Inflammatory macrophage (primary cell): ENCODE data around the gene NET1.
A peak's percentile ranks its signal among the peaks of the same experiment; 100 is the strongest.
"Not testable (repeated sequence)": the region's sequence is repeated elsewhere in the genome, so short reads cannot be mapped to it uniquely, and the experiment has no call there.

Source experiments
- DNase-seq, 2 donors: peaks; one replicate each; pipeline ENCODE4 v3.0.0-alpha.2; 2020 to 2022

Gene NET1

DNA sequence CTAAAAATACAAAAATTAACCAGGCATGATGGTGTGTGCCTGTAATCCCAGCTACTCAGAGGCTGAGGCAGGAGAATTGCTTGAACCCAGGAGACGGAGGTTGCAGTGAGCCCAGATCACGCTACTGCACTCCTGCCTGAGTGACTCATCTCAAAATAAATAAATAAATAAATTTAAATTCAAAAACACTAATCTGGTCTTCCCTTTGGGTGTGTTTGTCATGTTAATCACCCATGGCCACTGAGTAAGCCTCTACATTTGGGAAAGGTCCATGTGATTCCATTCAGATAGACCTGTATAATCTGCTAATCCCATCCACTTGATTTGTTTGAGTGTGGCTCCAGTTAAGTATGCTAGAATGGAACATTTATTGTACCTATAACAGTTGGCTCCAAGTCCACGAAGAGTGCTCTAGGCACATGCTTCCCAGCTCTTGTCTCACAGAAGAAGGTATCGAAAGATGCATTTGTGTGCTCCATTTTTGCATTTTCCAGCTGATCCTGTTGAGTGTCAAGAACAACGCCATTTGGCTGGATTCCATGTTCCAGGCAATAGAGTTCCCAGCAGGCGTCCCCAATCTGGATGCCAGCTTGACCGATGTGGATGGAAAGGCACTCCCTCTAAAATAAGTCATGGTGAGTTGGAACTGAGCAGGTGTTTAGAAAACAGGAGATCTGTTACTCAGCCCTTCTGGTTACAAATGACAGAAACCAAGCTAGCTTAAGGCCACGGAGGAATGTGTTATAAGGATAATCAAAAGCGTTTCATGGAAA lies 11.7 kb upstream of the NET1 start:
- DNase-seq, result no peak

DNA sequence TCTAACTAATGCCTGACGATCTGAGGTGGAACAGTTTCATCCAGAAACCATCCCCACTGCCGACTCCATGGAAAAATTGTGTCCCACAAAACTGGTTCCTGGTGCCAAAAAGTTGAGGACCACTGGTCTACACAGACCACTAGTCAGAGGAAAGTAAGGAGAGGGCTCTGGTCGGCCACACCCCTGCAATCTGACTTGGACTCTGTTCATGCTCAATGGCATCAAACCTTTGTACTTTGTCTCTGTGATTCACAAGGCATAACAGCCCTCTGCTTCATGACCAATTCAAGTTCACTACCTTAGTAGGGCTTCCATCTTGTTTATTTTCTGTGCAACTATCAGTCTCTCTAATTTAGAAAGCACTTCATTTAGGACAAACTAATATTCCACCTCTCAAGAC lies 9.6 kb upstream of the NET1 start:
- no peak for DNase-seq

- no peak for DNase-seq
Measured at GRCh38 chr10:5404208-5405041, 7.9 kb upstream of the NET1 start, which contains the start of gene TUBAL3. TUBAL3 (minus strand) TSS chr10:5404828; CDS start chr10:5404792, 36 bp downstream.

GRCh38 chr10:5406918-5407317 lies 5.4 kb upstream of the NET1 start:
- no peak for DNase-seq

DNA sequence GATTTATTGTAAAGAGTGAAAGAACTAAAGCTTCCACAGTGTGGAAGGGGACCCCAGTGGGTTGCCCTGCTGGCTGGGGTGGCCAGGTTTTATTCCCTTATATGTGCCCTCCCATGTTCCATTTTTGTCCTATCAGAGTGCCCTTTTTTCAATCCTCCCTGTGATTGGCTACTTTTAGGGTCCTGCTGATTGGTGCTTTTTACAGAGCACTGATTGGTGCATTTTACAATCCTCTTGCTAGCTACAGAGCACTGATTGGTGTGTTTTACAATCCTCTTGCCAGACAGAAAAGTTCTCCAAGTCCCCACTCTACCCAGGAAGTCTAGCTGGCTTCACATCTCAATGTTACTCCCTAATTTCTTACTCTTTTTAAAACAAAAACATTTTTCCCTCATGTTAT lies 1.6 kb upstream of the NET1 start:
- not testable (repeated sequence) for DNase-seq

DNA sequence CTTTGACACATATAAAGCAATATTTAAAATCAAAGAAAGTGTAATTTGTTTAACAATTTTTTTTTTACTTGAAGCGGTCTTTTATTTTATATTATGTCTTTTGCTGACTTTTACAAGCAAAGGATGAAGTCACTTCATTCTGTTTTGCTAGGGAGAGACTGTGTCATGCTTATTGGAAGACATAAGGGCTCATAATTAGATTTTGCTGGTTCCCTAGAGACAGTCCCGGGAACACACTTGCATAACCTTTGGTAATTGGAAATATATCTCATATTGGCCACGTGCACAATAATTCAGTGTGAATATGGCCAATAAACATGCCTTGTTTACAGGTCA lies 448 bp upstream of the NET1 start:
- DNase-seq, result no peak

- DNase-seq, result peak in 1 of 2 donors; percentile 21
Measured at GRCh38 chr10:5413012-5413938, 918 bp downstream of the NET1 start.

DNA sequence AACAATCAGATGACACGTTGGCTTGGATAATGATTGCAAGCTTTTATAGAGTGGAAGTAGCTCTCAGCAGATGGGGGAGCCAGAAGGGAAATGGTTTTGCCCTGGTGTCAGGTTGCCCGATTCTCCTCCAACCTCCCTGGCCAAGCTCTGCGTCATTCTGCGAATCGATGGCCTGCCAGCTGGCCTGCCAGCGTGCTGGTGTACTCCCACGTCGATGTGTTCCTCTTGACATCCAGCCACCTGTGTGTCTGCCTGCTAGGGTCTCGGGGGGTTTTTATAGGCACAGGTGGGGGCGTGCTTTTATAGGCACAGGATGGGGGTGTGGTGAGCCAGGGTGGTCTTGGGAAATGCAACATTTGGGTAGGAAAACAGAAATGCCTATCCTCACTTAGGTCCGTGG lies 4.6 kb downstream of the NET1 start:
- DNase-seq, result no peak

DNA sequence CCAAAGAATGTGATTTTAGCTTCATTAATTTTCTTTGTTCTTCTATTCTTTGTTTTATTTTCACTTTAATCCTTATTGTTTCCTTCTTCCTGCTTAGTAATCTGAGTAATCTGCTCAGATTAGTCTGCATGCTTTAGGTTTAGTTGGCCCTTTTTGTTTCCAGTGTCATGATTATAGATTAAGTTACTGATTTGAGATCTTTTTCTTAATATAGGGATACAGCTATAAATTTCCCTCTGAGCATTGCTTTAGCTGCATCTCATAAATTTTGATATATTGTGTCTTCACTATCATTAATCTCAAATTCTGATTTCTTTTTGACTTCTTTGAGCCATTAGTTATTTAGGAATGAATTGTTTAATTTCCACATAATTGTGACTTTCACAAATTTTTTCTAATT lies 6.2 kb downstream of the NET1 start:
- no peak for DNase-seq

DNA sequence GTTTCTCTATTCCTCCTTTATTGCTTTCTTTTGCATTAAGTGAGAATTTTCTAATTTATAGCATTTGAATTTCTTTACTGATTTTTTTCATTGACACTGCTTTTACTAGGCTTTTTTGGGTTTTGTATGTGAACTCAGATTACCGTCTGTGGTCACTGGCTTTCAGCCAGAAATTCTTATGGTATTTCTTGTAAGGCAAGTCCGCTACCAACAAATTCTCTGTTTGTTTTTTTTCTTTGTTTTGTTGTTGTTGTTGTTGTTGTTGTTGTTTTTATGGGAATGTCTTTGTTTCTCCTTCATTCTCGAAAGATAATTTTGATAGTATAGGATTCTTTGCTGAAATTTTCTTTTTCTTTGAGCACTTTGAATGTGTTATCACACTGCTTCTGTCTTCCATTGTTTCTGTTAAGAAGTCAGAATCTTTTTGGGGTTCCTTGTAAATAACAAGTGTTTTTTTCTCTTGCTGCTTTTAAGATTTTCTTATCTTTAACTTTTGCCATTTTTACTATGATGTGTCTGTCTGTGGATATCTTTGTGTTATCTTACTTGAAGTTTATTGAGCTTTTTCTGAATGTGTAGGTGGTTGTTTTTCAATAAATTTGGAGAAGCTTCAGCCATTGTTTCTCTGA lies 7.2 kb downstream of the NET1 start:
- DNase-seq, result no peak

DNA sequence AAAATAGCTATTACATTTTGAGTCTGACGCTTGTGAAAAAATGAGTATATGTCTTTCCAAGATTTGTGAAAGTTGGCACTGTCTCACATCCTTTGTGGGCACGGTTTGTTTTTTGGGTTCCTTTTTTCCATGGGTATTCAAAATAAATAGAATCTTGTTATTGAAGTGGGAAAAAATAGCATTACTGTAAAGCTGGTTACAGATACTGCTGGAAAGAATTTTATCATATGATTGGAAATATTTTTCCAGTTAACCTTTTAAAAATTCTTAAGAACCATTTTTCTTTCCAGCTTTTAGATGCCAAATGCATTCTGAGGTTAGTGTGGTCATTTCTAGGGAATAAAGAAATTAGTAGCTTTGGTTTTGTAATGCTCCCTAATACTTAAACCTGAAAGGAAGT lies 11.4 kb downstream of the NET1 start:
- DNase-seq, result no peak

DNA sequence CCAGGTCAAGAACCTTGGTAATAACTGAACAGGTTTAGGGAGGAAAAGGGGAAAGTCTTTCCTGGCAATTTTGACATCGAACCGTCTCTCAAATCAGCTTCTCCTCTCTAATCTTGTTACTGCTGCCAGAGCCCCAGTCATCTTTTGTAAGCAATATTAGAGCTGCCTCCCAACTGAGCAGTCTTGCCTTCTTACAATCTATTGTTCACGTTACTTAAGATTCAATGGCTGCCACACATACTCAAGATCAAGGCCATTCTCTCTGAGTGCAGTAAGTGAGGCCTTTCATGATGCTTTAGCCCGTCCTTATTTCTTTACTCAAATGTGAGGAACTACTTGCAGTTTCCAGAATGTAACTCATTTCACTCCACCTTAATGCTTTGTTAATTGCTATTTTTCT lies 12.4 kb downstream of the NET1 start:
- no peak for DNase-seq

DNA sequence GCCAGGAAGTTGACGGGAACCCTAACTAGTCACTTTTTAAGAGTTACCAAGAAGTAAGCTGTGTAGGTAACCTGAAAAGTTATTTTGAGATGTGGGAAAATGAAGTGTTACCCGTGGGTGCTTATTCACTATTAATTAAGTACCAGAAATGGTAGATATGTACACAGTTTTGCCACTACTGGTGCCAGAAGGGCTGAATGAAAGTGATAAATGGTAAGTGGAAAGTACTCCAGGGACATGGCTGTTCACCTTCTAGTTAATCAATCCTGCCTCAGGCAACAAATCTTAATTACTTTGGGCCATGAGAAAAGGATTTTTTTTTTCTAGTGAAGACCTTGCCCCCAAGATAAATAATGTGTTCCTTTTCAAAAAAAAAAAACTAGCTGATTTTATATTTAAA lies 15.8 kb downstream of the NET1 start:
- no peak for DNase-seq

DNA sequence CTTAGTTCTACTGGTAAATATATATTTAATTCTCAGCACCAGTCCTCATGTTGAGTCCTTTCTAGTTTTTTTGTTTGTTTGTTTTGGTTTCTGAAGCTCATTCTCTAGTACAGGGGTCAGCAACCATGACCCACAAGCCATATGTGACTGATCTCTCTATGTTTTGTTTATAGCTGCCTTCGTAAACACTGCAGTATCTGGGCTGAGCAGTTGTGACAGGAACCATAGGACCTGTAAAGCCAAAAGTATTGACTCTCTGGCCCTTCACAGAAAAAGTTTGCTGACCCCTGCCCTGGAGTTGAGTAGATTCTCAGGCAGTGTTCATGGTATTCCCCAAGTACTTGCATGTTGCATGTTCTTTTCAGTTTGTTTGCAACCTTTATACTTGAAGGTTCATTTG lies 20.8 kb downstream of the NET1 start:
- DNase-seq, result no peak

GRCh38 chr10:5434017-5434753 lies 21.8 kb downstream of the NET1 start:
- DNase-seq, result peak; percentile 27 to 56

DNA sequence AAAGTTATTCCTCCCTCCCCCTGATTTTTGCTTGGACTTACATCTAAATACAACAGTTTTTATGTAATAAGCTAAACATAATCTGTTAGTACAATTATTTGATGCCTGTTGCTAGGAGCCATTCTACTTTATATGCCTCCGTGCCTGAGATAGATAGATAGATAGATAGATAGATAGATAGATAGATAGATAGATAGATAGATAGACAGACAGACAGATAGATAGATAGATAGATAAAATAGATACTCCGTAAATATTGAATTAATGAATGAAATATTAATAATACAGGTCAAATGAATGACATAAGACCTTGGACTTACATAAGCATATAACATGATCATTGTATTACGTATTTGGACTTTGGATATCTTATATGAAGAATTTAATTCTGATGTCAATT lies 23.0 kb downstream of the NET1 start:
- DNase-seq, result no peak

DNA sequence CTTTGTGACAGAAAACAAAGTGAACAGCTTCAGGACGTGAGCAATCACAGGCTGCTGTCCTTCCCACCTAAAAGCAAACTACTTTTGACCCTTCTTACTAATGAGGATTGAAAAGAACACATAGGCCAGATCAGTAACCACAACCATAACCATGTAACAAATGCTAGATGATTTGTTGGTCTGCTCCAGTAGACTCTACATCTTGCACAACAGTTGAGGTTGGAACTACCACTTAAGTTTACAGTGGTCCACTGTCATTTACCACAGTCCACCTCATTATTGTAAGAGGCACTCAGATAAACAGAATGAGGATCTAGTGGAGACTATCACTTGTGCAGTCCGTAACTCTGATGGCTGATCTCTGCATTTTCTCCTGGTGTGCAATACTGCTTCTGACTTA lies 27.8 kb downstream of the NET1 start:
- DNase-seq, result no peak

DNA sequence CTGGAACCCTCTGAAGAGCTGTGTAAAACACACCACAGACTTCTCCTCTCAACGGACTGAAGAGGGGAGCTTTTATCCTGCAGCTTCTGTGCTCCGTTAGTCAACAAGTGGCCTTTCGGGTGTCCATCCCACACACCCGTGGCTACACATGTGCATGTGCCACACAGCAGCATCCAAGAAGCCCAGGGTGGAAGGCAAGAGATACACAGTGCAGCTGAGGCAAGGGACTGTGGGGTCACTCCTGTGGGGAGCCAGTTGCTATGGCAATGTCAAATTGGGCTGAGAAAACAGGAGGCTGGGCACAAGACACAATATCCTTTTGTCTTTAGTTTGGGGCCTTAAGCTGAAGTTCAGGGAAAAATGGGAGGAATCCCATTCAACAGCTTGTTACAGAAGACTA lies 28.7 kb downstream of the NET1 start:
- no peak for DNase-seq

DNA sequence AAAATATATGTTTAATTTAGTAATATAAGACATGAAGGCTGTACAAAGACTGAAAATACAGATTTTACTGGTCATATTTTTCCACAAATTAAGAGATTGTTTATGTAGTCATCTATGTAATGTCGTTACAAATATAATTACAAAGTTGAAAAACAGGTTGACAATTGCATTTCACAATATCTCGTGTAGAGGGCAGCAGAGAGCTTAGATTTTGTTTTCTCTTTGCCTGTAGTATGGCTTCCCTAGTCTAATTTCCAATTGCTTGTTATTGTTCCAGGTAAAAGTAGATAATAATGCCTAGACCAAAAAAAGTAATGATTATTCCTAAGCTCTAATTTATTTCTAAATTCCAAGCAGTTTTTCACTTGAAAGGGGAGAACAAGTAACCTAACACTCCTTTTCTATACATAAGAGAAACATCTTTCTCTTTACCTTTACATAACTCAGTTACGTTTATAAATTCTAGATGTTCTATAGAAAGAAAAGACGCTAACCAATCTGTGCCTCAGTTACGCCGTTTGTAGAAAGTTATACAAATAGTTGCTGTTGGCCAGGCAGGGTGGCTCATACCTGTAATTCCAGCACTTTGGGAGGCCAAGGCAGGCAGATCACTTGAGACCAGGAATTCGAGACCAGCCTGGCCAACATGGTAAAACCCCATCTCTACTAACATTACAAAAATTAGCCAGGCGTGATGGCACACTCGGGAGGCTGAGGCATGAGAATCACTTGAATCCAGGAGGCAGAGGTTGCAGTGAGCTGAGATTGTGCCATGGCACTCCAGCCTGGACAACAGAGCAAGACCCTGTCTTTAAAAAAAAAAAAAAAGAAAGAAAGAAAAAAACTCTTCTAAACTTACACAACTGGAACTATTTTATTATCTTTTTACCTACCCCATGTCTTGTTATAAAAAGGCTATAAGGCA lies 30.0 kb downstream of the NET1 start:
- peak; percentile 56 to 67 for DNase-seq

DNA sequence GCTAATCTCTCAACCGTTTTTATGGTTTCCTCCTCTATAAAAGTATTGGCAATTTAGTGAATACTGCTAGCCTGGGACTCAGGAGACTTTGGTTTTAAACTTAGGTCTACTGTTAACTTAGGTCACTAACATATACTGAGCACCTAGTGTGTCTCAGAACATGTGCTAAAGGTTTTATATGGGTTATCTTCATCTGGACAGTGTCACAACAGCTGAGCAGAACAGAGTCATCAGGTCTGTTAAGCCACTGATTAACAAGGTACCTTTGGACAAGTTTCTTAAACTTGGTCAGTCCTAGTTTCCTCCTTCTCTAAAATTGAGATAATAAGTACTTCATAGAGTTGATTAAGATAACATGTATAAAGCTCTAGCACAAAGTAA lies 30.6 kb downstream of the NET1 start:
- DNase-seq, result no peak

DNA sequence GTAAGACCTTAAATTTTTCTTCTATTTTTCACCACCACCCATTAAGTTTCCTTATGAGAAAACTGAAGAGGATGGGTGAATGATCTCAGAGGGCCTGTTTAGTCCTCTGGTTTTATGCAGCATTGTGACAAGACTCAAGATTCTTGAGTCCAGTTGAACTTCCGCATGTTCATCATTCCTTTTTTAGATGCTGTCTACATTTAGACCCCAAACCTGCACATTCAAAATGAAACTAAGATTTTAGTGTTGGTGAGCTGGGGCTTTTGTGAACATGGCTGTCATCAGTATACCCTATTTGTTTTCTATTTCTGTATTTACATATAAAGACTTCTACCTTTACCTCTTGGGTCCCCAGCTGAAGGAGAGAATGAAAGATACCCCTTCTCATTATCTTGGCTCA lies 31.1 kb downstream of the NET1 start:
- no peak for DNase-seq
